Measurements from ENCODE around the gene NAV3. TPM values are rescaled to one million over a fixed set of nuclear protein-coding genes. Genes with fewer than 3 reads are reported as not detected.

NAV3 gene
- total RNA-seq, 1 experiment from 2014 or later, result 53.3 TPM

DNA sequence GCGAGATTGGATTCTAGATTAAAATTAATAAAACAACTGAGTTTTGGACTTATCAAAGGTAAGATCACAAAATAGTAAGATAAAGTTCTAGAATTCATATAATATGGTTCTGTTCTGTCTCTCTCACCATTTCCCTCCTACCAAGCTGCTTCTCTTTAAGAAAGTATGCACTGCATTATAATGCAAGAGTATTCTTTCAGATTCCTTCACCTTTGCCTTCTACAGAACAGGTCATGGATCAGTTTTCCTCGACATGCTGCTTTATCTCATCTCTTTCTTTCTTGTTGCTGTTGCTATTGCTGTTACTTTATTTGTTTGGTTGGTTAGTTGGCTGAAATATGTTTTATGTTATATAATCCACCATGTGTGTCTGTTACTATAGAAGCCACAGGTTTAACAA, 357.0 kb downstream of the NAV3 start:
- no peak for DNase-seq (ENCODE audit: low read depth)

DNA sequence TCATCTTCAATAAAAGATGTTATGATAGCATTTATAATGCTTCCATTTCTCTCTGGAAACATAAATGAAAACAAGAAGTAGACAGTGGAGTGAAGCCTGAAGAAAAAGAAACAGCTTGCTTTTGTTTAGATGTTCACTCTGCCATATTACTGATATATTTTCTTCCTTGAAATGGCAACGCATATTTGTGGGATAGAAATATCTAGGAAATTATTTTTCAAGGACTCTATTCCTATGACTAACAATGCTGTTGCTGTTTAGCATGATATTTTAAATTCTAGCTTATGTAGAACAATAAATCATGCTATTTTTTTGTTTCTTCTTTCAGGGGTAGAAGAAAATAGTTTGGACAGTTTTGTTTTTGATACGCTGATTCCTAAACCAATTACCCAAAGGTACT, 359.0 kb downstream of the NAV3 start:
- DNase-seq (ENCODE audit: low read depth), result no peak

DNA sequence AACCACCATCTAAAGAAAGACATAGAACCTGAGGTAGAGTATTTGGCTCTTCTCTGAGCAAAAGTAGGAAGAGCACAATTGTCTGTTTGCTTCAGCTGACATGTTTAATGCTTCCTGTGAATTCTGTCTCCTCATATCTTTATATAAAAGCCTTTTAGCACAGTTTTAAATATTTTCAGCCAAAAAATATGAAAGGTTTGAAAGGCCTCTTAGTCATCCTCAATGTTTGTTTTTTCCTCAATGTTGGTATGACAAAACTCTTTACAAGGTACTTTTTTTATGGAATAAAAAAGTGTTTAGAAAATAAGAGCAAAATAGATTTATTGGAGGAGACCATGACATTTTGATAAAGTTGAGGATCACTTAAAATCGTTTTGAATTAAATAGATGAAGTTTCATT, 360.9 kb downstream of the NAV3 start:
- DNase-seq (ENCODE audit: low read depth), result peak; percentile 48

DNA sequence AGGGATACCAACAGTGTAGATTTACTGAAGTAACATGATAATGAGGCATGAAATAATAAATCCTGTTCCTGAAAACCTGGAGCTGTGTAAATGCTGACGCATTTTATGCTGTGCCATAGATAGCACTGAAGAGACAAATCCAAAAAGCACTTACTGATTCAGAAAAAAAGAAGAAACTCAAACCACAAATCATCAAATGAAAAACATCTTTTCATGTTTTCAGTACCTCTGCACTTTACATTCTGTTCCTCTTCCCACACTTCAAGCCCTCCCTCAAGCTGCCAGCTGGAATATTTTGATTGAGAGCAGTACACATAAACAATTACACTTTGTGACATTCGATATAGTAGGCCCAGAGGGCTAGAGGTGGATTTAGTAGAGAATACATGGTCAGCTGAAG, 362.3 kb downstream of the NAV3 start:
- DNase-seq (ENCODE audit: low read depth), result peak; percentile 71

DNA sequence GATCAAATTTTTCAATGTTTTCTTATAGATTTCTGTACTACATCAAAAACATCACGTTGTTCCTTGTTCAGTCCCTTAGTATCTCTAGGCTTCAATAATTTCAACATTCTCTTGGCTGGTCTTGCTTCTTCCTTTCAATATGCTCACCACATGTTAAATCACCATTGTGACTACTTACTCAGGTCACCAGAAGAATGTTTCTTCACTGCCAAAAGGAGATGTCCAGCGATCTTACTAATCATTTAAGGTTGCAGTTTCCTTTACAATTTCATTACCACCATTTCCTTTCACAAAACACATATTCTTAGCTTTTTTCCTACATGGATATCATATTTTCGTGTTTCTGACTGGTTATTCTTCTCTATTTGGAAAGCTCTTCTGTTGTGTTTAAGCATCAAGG, 363.8 kb downstream of the NAV3 start:
- peak; percentile 92 for DNase-seq (ENCODE audit: low read depth)

DNA sequence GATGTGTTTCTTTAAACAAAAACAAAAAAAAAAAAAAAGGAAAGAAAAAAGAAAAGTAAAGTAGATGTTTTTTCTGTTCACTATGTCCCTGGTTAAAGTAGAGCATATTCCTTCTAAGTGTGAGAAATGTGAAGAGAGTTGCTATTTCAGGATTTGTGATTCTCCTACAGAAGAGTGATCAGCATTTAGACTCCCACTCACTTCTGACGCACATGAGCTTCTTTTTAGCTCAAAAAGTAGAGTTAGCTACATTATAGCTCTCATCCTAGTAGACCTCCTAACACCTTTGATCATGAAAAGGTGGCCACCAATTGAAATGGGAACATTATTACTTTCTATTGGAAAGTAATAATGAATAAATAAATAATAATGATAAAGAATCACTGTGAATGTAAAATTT, 368.2 kb downstream of the NAV3 start:
- DNase-seq (ENCODE audit: low read depth), result no peak

DNA sequence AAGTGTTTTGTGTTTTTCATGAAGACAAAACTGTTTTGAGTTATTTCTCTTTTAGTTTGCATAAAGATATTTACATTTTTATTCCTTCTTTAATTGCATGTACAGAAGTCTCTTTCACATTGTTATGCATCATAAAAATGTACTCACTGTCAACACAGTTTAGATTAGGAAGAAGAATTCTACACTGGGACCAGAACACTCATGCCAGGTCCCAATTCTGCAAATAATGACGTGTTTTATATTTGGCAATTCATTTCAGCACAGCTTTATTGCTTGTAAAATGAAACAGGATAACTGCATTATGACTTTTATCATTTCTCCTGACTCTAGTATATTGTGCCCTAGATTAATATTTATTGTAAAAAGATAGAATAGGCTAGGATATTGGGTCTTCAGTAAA, 369.2 kb downstream of the NAV3 start:
- no peak for DNase-seq (ENCODE audit: low read depth)

DNA sequence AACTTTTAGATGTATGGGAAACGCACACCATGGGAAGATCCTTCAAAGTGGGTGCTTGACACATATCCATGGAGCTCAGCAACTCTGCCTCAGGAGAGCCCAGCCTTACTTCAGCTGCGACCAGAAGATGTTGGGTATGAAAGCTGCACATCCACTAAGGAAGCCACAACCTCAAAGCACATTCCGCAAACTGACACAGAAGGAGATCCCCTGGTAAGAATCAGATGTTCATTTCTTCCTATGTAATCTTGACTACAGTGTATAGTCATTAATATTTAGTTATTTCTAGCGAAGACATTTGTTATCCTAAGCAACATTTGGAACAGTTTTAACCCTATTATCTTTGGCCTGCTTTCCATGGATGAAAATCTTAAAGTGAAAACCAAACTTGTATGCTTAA, 374.2 kb downstream of the NAV3 start:
- no peak for DNase-seq (ENCODE audit: low read depth)

DNA sequence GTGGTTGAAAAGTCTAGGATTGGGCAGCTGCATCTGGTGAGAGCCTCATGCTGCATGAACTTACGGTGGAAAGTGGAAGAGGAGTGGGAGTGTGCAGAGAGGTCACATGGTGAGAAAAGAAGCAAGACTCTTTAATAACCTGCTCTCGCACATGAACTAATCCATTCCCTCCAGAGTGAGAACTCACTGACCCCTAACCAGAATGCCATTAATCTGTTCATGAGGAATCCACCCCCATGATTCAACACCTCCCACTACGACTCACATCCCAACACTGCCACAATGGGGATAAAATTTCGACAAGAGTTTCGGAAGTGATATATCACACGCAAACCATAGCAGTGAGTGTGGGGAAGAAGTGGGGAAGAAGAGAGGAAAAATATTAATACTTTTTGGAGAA, 377.4 kb downstream of the NAV3 start:
- peak; percentile 79 for DNase-seq (ENCODE audit: low read depth)

DNA sequence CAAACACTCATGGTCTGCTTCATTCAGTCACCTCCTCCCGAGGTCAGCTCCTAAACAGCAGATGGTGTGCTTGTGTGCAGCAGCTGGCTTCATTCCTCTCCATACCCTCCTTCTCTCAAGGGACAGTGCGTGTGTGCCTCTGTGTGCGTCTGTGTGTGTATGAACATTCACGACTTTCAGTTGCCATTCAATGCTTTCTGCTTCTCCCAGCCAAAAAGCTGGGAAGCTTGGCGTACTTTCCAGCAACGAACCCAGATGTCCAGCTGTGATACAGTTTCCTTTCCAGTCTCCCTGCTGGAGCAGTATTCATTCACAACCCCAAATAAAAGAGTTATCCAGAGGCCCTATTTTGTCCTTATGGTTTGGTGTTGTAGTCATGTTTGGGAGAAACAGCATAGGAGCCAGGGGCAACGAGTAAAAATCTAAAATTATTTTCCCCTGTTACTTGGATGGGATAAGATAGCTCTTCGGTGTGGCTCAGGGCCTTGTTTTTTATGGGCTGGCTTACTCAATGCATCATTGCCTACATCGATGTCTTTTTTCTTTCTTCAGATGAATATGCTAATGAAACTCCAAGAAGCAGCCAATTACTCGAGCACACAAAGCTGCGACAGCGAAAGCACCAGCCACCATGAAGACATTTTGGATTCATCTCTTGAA, 379.3 kb downstream of the NAV3 start:
- peak; percentile 92 for DNase-seq (ENCODE audit: low read depth)

DNA sequence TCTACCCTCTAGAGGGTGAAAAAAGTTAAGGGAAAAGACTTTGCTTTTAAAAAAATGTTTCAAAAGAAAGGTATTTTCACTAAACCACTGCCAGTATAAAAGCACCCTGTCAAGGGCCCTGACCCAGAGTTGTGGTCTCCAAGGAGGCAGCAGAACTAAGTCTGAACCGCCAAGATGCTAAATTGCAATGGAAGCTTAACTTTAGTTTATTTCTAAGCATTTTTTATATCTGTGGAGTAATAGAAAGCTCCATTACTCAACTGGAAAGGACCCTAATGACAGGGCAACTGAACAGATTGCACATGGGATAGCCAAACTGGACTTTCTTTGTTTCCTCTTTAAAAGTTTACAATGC, 379.8 kb downstream of the NAV3 start:
- no peak for DNase-seq (ENCODE audit: low read depth)

DNA sequence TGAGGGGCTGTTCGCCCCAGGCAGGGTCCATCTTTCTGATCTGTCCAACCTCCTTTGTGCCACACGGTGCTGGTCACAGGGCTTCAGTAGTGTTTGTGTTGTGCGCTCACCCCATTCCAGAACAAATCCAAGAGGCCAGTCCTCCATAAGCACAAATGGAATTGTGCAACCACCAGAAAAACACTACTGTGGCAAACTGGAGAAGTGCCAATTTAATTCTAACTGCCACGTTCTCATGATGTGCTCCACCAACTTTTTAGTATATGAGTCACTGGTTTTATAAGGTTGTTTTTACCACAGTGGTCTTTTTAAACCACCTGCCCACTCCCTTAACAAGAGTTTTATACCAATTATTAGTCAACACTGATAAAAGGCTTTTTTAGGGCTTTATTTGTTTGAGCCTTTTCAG, 380.2 kb downstream of the NAV3 start:
- peak; percentile 95 for DNase-seq (ENCODE audit: low read depth)

DNA sequence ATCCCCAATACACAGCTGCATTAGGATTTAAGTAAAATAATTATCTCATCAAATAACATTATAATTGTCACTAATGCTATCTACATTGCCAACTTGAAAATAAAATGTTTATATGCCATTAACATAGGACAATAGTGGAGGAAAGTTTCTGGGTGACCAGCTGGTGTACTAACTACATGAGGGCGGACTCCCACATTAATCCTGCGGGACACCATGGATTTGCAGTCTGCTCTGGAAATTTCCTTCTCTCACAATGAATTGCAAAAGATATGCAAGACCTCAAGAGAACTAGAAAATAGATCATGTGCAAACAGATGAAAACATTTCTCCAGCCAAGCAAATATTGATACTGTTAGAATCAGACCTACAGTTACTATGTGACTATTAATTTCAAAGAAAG, 390.1 kb downstream of the NAV3 start:
- no peak for DNase-seq (ENCODE audit: low read depth)

DNA sequence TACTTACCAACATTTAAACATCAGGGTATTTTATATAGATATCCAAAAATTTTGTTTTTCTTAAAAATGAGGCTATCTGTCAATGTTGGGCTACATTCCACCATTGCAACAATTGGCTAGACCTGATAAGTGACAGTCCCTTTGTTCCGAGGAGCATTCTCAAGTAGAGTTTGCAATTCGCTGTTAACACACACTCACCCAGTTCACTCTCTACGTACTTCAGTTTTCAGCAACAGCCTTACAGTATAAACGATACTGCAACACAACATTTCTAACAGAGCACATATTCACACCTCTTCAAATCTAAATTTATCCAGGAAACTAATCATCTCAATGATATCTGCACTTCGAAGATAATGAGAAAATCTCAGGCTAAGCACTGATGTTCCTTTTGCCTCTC, 393.5 kb downstream of the NAV3 start:
- DNase-seq (ENCODE audit: low read depth), result no peak

DNA sequence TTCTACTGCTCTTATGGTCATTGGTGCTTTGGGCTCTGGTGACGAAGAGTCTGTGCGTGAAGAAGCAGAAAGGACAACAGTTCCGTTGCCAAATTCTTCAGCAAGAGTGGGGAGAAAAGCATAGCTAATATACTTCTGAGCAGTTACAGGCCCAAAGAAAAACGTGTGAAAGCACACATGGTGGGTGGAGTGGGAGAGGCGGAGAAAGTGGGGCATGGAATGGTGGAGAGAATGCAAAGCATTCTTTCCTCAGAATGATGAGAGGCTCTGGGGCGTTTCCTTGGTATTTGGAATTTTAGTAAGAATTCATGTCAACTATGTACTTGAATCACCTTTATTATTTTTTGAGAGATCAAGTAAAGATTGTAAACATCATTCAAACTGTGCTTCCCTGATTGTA, 396.1 kb downstream of the NAV3 start:
- DNase-seq (ENCODE audit: low read depth), result no peak

DNA sequence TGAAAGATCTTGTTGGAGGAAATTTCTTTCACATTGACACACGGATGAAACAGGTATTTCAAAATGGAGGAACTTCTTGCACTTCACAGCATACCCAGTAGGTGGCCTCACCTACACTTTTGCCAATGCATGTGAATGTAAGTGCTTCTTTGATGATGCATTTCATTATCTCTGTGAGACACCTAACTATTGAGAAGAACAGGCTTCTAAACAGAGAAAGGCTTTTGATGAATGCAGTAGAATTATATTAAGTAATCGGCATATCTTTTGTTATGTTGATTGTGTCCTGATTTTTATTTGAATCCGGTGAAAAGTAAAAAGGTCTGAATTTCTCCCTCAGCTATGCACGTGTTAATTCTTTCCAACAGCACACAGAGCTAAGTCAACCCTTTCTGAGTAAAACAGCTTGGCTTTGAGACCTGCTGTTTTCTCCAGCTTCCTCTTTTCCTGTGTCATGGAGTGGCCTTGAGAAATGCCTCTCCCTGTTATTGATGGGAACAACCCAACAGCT, 399.0 kb downstream of the NAV3 start:
- DNase-seq (ENCODE audit: low read depth), result peak; percentile 52

DNA sequence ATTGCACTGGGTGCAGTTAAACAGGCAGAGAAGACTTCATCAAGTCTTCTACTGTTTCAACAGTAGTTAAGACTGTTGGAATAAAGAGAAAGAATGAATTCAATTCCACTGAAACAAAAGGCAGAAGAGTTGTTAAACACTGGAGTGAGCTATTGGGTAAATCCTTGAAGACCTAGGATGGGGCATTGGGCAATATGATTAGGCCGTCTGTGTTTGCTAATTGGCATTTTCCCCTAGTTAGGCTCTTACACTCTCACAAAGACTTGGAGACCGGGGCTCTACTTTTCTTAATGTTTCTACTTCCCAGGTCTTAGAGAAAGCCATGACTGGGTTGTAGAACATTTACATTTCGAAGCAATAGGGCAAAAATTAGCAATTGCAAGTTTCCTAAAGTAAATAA, 402.1 kb downstream of the NAV3 start:
- DNase-seq (ENCODE audit: low read depth), result no peak

DNA sequence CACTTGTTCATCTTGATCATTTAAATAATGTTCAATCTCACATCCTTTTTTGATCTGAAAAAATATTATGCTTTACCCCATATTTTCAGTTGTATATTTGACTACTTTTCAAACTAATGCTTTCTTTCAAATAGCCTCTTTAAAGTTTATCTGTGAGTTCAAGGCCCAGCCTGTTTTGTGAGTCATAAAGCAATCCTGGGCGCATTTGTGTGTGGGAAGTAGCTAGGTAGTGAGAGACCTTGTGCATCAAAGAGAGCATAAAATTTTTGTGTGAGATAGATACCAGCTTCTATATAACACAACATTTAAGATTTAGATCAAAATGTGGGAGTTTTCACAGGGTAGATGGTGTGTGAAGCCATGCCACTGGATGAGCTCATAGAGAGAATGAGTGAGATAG, 405.6 kb downstream of the NAV3 start:
- DNase-seq (ENCODE audit: low read depth), result no peak

DNA sequence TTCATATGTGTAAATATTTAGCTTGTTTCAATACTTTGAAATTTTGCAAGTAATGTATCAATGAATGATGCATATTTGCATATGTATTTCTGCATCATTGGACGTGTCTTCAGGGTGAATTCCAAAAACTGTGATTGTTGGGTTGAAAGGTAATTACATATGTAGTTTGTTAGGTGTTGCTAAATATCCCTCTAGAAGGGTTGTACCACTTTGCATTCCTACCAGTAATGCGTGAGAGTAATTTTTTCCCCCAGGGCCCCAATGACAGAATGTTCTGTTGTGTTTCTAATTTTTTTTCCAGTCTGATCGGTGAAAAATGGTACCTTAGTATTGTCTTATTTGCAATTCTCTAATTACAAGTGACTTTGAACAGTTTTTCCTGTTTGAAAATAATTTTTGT, 408.9 kb downstream of the NAV3 start:
- peak; percentile 15 for DNase-seq (ENCODE audit: low read depth)

DNA sequence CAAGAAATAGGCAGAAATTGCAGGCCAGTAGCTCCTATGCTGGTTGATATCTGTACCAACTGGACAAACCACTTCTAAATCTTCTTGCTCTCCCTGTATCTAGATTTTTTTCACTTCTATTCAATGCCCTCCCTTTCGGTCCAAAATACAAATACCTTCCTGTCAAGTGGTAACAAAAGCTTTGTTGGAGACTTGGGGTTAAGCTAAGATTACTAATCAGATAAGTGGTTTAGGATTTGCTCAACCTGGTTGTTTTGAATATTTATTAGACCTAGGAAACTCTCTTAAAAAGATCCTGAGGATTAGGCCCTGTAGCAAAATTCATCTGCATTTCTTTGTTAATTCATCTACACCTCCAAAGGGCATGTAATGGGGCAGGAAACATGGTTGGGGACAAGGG, 410.1 kb downstream of the NAV3 start:
- no peak for DNase-seq (ENCODE audit: low read depth)

DNA sequence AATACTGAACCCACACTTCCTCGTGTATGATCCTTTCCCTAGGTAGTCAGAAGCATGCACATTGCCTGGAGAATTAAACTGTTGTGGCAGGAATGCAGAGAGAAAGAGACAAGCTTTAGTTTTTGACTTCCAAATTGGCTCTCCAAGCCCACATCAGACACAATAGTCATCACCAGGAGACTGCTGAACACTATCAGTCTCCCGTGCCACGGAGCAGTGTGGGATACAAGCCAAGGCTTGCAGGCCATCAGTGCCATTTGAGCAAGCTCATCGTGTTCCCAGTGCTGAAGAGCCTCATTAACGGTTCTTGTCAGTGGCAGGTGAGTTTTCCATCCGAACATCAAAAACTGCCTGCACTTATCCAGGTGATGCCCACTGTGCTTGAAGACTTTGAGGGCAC, 410.8 kb downstream of the NAV3 start:
- DNase-seq (ENCODE audit: low read depth), result no peak

DNA sequence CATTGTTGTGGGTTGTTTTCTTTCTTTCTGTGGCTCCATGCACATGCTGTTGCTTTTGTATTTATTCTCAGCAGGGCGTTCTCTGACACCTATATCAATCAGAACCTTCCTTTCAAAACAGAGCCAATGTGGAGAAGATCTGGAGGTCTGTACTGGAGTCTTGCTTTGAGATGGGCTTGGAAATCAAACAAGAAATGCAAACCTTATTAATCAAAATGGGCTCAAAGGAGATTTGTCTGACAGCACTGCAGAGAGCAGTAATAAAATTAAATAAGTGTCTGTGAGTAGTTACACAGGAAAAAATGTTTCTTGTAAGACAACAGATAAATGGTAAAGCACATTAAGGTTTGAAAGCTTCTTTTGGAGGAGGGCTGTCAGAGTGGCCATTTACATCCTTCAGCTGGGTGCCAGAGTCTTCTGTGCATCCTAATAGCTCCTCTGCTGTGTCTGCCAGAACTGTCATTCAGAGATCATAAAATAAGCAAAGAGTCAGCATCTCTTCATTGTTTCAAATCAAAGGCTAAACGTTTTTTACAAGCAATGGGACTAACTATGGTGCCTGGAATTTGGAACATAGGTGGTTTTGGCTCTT, 414.3 kb downstream of the NAV3 start:
- DNase-seq (ENCODE audit: low read depth), result no peak

DNA sequence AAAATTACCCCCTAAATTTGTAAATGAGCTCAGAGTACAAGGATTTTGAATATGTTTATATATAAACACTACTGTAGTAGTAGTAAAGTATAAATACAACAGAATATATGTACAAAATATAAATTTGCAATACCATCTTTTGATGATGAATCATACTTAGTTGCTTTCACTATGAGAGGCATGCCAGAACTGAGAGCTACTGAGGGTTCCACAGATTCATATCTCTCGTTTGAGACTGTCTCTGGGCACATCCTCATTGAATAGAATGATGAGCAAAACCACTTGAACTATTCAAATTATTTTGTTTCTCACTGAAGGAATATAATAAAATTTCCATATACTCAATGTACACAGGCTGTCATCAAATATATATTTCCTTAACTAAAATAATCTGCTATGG, 417.6 kb downstream of the NAV3 start:
- no peak for DNase-seq (ENCODE audit: low read depth)

DNA sequence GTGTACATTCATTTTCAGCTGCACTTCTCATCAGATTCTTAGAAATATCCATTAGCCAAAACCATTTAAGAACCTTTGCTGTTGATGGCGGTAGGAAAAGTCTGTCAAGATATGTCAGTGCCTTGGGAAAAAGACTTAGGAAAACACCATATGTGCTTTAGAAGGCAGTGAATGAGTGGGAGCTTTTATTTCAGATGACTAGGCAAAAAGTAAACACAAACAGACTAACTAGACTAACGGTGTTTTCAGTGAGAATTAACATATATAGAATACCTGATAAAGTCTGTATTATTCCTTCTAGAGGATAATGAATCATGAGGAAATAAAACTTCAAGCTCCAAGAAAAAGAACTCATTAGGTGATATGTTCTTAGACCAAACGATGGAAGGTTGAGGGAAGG, 418.9 kb downstream of the NAV3 start:
- DNase-seq (ENCODE audit: low read depth), result no peak

Measured in LHCN-M2 (cell line).